ENCODE results near the gene NKD2.

Gene NKD2

GRCh38 chr5:1047332-1047965 lies 38.8 kb downstream of the NKD2 start:
- Histone ChIP-seq H3K9me3 (peaks cover 3% of the 10 kb centered on the region), H3K4me3 (ENCODE audit: low read depth in 1 of 2, low read length in 1 of 2) (no peak overlapping the region), H3K4me1 (ENCODE audit: control insufficient read depth in 1 of 2, insufficient read depth in 1 of 2, low read depth in 1 of 2, low read length in 1 of 2) (no peaks in the 10 kb centered on the region), H3K36me3 (no peaks in the 10 kb centered on the region), H3K27ac (no peak overlapping the region), H3K27me3 (no peaks in the 10 kb centered on the region)
- TF ChIP-seq CTCF (IDR thresholded peaks at IDR 0.05): no peak

GRCh38 chr5:1048162-1048721 lies 39.6 kb downstream of the NKD2 start:
- H3K27ac ChIP-seq: no peak overlapping the region
- no peak for TF ChIP-seq CTCF (IDR thresholded peaks at IDR 0.05)
- no peaks in the 10 kb centered on the region for H3K36me3 ChIP-seq
- H3K27me3 ChIP-seq: no peaks in the 10 kb centered on the region
- H3K4me3 ChIP-seq (ENCODE audit: low read depth in 1 of 2, low read length in 1 of 2): no peak overlapping the region
- H3K4me1 ChIP-seq (ENCODE audit: control insufficient read depth in 1 of 2, insufficient read depth in 1 of 2, low read depth in 1 of 2, low read length in 1 of 2): no peaks in the 10 kb centered on the region
- H3K9me3 ChIP-seq: peaks cover 3% of the 10 kb centered on the region

GRCh38 chr5:1048861-1049838 lies 40.5 kb downstream of the NKD2 start:
- Histone ChIP-seq H3K36me3 (no peaks in the 10 kb centered on the region), H3K27ac (no peak overlapping the region), H3K4me1 (ENCODE audit: control insufficient read depth in 1 of 2, insufficient read depth in 1 of 2, low read depth in 1 of 2, low read length in 1 of 2) (no peaks in the 10 kb centered on the region), H3K27me3 (no peaks in the 10 kb centered on the region), H3K4me3 (ENCODE audit: low read depth in 1 of 2, low read length in 1 of 2) (no peak overlapping the region), H3K9me3 (peaks cover 3% of the 10 kb centered on the region)
- no peak for TF ChIP-seq CTCF (IDR thresholded peaks at IDR 0.05)

- TF ChIP-seq CTCF (IDR thresholded peaks at IDR 0.05): no peak
- H3K27ac ChIP-seq: no peak overlapping the region
- H3K4me1 ChIP-seq (ENCODE audit: control insufficient read depth in 1 of 2, insufficient read depth in 1 of 2, low read depth in 1 of 2, low read length in 1 of 2): no peaks in the 10 kb centered on the region
- no peak overlapping the region for H3K4me3 ChIP-seq (ENCODE audit: low read depth in 1 of 2, low read length in 1 of 2)
- H3K9me3 ChIP-seq: no peaks in the 10 kb centered on the region
- no peaks in the 10 kb centered on the region for H3K36me3 ChIP-seq
- H3K27me3 ChIP-seq: no peaks in the 10 kb centered on the region
Measured at GRCh38 chr5:1050423-1051365, 42.1 kb downstream of the NKD2 start.

- Histone ChIP-seq H3K27ac (no peak overlapping the region), H3K36me3 (no peaks in the 10 kb centered on the region), H3K4me1 (ENCODE audit: control insufficient read depth in 1 of 2, insufficient read depth in 1 of 2, low read depth in 1 of 2, low read length in 1 of 2) (no peaks in the 10 kb centered on the region), H3K9me3 (no peaks in the 10 kb centered on the region), H3K27me3 (no peaks in the 10 kb centered on the region), H3K4me3 (ENCODE audit: low read depth in 1 of 2, low read length in 1 of 2) (no peak overlapping the region)
- no peak for TF ChIP-seq CTCF (IDR thresholded peaks at IDR 0.05)
Measured at GRCh38 chr5:1051366-1051720, 42.7 kb downstream of the NKD2 start.

Data from neutrophil (primary cell).